Raji (cell line): Measurements from ENCODE around the gene ABCA7.

Experiments
- POLR2A ChIP-seq: IDR thresholded peaks from 2 replicates; pipeline ENCODE4 v1.6.1; 2011; ENCODE audit warnings: low read depth, low read length, control low read depth; ENCODE audit not compliant: insufficient read depth

Gene ABCA7

DNA sequence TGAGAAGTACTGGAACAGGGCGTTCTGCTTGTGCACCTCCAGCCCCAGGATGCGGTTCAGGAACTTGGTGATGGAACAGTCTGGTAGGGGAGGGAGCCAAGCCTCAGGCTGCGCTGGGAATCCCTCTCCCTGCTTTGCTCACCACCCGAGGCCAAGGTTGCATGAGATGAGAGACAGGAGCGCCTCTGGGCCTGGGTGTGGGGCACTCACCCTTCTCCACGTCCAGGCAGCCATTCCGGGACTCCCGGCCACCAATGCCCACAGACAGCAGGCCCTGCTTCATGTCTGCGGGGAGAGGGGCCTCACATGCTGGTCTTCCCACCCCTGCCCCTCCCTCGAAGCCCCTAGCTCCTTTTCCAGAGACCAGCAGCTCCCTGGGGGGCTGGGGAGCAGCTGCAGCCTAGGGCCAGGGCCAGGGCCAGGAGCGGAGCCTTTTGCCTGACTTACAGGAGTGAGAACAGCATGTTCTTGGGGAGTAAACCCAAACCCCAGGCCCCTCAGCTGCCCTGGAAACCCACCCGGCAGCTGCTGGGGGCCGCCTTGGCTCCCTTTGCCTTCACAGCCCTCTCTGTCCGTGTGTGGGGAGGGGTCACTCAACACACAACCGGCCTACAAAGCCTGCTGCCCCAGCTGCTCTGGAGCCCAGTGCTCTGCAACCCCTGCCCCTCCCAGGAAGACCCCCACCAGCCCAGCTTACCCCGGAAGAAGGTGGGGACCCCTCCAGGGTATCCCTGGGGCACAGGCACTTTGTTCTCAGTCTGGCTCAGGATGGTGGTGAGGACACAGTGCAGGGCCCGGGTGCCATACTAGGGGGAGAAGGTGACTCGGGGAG lies 71.1 kb downstream of the ABCA7 start:
- TF ChIP-seq POLR2A: no peak

DNA sequence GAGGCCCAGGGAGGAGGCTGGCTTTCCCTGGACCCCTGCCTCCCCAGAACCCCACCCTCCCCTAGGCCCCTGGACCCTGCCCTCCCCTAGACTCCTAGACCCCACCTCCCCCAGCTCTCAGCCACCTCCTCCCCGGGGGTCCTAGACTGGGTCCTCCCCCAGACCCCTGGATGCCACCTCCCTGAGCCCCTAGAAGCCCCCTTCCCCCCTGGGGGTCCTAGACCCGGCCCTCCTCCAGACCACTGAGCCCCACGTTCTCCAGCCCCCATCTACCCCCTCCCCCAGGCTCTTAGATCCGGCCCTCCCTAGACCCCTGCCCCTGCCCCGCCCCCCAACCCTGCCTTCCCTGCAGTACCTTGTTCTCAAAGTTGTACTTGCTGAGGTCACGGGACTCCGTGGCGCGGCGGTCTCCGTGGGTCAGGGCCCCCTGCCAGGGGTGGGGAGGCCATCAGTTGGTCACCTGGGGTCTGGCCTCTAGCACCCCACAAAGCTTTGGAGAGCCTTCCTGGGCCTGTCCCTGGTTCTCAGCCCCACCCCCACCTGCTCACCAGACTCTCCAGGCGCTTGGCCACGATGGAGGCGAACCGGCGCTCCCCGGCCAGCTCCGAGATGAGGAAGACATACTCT lies 71.8 kb downstream of the ABCA7 start:
- TF ChIP-seq POLR2A: no peak

DNA sequence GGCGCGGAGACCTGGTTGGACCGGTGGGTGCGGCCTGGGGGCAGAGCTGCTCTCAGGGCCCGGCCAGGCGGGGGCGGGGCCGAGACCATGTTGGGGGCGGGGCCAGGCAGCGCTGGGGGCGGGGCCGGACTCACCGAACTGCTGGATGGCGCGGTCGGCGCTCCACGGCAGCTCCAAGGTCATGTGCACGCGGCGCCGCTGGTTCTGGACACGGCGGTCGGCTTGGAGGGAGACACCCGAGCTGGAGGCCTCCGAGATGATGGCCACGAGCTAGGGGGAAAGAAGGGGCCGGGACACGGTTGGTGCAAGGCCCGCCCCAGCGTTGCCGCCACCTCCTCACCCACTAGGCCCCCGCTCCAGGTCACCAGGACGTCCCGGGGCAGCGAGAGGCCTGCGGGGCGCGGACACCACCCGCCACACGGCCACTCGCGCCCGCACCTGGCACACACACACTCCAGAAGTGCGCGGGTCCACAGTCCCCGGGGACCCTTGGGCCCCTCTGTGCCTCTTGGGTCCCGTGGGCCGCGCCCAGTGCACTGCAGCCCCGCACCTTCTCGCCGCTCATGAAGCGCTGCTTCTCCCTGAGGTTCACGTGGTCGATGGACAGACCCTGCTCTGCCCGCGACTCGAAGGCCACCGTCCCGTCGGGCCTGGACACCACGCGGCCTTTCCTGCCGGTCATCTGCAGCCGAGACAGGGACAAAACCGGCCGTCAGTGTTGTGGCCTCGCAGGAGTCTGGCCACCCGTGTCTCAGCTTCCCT lies 72.5 kb downstream of the ABCA7 start:
- no peak for TF ChIP-seq POLR2A

DNA sequence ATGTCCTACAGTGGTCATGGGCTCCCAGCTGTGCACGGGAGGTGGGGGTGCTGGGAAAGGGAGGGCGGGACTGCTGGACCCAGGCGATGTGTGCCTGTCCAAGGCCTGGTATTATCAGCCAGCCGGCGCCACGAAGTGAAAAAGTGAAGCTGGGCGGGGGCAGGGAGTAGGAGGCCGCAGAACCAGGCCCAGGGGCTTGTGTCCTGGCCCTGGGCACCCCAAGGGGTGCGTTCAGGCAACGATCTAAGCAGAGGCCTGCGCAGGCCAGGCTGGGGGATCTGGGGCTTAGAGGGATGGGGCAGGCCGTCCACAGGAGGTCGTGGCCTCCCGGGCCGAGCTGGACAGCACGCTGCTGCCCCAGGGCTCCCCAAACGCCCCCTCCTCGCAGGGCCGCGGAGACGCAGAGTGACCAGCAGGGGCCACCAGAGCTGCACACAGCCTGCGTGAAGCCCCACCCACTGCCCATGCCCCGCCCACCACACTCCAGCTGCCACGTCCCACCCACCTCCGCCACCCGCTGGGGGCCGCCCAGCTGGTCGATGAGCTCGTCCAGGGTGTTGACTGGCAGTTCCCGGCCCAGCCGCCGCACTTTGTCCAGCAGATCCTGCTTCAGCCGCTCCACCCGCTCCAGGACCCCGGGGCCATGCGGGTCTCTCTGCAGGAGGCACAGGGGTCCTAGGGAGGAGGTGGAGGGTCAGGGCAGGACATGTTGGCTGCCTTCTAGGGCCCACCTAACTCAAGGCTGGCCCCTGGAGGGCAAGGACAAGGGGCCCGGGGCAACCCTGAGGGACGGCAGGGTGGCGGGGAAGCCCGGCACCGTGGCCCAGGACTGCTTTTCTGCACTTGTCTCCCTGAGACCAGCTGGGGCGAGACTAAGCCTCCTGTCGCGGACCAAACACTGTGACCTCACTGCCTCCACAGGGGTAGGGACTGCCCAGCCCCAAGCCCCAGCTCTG lies 73.4 kb downstream of the ABCA7 start:
- TF ChIP-seq POLR2A: no peak

DNA sequence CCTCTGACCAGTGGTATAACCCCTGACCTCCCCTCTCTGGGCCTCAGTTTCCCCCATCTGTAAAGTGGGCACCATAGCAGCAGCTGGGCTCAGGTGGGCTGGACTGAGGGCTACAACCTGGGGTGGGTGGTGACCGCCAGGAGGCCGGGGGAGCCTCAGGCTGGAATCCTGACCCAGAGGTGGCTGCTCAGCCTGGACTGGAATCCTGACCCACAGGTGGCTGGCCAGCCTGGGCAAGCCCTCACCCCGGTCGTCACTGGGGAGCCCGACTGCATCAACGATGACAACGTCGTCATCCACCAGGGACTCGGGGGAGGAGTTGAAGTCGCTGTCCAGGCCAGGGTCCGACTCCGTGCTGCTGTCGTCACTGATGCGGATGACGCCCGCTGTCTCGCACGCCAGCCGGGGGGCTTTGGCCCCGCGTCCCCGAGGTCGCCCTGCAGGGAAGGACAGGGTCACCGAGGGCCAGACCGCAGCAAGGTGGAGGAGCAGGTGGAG lies 74.1 kb downstream of the ABCA7 start:
- no peak for TF ChIP-seq POLR2A
